ENCODE data around the gene NEXMIF.
"Not testable (repeated sequence)": the region's sequence is repeated elsewhere in the genome, so short reads cannot be mapped to it uniquely, and the experiment has no call there.

The NEXMIF gene

DNA sequence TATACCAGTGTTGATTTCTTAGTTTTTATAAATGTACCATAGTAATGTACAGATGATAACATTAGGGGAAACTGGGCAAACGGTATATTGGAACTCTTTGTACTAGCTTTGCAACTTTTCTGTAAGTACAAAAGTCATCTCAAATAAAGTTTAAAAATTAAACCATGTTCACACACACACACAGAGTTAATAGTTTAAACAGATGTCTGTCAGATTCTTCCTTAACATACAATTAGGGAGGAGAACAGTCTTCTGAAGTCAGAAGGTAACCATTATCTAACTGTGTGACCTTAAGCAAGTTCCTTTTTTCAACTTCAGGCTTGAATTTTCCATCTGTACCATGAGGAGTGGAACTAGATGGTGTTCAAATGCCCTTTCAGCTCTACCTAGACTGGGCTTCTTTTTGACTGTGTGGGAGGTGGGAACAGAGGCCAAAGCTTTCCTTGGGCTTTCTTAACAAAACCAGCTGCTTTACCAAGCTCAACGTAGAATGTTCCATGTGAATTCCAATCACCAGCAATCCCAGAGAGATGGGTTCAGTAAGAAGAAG is 127.8 kb downstream of the NEXMIF start:
- DNase-seq (ENCODE audit: low read depth in 1 of 2, low spot score in 1 of 2), result no peak

DNA sequence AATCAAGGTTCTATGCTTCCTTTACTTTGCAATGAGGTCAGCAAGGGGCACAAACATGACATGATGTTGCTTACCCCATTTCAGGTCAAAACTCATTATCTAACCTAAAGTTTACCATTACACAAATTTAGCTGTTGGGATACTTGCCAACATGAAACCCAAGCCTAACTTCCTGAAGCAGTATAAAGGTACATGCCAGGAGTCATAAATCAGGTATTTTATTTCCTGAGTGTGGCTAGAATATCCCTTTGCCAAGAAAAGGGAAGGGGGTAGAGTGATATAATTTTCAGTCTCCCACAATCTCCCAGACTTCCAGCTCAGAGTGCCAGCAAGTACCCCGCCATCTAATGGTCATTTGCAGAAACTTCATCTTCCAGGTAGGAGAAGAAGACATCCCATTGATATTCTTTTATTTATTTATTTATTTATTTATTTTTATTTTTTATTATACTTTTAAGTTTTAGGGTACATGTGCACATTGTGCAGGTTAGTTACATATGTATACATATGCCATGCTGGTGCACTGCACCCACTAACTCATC is 136.6 kb downstream of the NEXMIF start:
- DNase-seq (ENCODE audit: low read depth in 1 of 2, low spot score in 1 of 2), result no peak

DNA sequence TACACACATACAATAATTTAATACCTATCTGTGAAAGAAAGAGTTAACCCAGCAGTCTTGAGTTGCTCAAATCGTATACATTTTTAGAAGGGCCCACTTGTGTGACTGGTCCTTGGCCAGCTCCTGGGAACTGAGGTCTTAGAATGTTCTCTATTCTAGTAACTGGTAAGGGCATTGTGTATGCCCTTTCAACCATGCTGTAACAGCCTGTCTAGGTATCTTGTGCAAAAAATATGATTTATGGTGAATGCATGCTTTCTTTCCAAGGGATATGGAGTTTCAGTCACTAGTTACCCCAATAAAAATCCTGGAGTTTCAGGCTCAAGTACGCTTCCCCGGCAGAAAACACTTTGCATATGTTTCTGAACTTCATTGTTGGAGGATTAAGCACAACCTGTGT is 140.6 kb downstream of the NEXMIF start:
- no peak for DNase-seq (ENCODE audit: low read depth in 1 of 2, low spot score in 1 of 2)

DNA sequence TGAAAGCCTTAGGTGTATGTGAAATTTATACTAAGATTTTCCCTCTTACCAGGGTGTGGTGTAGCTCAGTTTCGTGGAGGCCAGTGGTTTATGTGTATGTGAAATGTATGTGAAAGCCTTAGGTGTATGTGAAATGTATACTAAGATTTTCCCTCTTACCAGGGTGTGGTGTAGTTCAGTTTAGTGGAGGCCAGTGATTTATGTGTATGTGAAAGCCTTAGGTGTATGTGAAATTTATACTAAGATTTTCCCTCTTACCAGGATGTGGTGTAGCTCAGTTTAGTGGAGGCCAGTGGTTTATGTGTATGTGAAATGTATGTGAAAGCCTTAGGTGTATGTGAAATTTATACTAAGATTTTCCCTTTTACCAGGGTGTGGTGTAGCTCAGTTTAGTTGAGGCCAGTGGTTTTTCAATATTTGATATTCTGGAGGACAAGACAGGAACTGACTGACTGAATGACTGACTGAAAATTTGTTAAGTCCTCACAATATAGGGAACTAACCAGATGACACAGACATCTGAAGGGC is 143.7 kb downstream of the NEXMIF start:
- DNase-seq (ENCODE audit: low read depth in 1 of 2, low spot score in 1 of 2), result no peak

DNA sequence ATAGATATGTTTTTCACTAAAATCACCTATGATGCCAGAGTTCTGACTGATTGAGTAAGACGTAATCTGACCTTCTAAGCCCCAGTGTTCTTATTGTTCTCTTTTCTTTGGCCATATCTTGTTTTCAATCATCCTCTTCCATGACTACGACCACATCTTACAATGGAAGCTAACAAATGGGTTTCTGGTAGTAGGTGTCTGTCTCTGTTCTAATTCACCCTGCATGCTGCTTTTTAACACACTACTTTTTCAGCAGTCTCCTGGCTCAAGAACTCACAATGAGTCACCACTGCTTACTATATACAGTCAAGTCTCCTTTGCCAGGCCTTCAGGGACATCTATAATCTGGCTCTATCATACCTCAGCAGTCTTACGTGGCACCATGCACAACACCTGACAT is 146.1 kb downstream of the NEXMIF start:
- no peak for DNase-seq (ENCODE audit: low read depth in 1 of 2, low spot score in 1 of 2)

DNA sequence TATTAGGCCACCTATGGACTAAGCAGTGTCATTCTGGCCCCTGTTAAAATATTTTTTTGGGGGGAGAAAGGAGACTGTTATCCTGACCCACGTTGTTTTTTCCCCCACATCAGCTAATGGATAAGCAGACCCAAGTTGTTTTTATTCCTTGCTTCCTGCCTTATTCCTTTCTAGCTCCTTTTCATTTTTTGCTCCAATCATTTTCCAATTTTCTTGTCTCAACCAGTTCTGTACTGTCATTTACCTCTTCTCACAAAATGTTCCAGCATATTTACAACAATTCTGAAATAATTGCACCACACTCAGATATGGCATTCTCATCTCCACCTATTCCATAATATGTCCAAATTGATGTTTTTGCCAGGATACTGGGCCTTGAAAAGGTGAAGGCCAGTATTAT is 150.3 kb downstream of the NEXMIF start:
- DNase-seq (ENCODE audit: low read depth in 1 of 2, low spot score in 1 of 2), result no peak

DNA sequence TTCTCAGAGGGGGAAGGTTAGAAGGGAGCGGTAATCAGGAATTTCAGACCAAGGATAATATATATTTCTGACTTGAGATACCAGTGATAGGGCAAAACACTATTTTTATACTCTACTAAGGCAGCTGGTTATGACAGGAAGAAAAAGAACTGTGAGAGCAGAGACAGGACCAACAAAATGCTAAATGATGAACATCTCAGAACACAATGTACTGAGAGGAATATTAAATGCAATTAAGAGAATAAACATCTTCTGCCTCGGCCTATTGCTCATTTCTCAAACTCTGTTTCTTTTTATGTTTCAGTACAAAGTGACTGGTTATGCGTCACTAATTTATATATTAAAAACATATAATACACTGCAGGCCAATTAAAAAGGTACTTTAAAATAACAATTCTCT is 188.8 kb downstream of the NEXMIF start:
- DNase-seq (ENCODE audit: low read depth in 1 of 2, low spot score in 1 of 2), result no peak

DNA sequence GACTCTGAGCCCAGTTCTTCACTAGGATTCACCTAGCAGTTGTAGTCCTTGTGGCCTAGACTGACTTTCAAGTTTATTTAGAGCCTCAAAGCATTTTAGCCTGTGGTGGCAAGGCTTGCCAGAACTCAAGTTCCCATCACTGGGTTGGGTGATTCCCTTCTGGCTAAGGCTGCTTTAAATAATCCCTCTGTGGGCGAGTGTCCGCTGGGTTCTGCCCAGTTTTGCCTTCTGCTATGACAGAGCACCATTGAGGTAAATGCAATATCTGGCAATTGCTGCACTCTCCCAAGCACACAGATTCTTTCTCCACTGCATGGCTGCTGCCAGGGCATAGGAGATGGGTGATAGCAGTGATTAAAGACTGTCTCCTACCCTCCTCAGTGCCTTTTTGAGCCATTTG is 220.0 kb downstream of the NEXMIF start:
- no peak for DNase-seq (ENCODE audit: low read depth in 1 of 2, low spot score in 1 of 2)

DNA sequence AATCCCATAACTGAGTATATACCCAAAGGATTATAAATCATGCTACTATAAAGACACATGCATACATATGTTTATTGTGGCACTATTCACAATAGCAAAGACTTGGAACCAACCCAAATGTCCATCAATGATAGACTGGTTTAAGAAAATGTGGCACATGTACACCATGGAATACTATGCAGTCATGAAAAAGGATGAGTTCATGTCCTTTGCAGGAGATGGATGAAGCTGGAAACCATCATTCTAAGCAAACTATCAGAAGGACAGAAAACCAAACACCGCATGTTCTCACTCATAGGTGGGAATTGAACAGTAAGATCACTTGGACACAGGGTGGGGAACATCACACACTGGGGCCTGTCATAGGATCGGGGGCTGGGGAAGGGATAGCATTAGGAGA is 223.9 kb downstream of the NEXMIF start:
- DNase-seq (ENCODE audit: low read depth in 1 of 2, low spot score in 1 of 2), result not testable (repeated sequence)

DNA sequence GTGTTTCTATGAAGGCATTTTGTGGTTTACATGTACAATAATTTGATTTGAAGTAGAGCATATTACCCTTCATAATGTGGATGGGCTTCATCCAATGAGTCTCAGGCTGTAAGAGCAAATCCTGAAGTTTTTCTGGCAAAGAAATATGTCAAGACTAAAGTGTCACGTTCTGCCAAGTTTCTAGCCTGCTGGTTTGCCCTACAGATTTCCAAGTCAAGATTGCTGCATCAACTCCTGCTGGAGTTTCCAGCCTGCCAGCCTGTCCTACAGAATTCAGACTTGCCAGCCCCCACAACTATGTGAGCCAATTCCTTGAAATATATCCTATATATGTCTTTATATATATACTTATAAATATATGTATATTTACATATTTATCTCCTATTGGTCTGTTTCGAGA is 240.8 kb downstream of the NEXMIF start:
- DNase-seq (ENCODE audit: low read depth in 1 of 2, low spot score in 1 of 2), result no peak

Measured in stimulated activated CD4-positive, alpha-beta T cell treated with anti-CD3 and anti-CD28 coated beads, Interleukin-15, amount 100 ng/mL, for 1 hour (primary cell).